ENCODE measurements around the gene VKORC1. TPM values are rescaled to one million over a fixed set of nuclear protein-coding genes. Genes with fewer than 3 reads are reported as not detected.

VKORC1 gene
- polyA plus RNA-seq, 1 donor: 51.8 TPM

DNA sequence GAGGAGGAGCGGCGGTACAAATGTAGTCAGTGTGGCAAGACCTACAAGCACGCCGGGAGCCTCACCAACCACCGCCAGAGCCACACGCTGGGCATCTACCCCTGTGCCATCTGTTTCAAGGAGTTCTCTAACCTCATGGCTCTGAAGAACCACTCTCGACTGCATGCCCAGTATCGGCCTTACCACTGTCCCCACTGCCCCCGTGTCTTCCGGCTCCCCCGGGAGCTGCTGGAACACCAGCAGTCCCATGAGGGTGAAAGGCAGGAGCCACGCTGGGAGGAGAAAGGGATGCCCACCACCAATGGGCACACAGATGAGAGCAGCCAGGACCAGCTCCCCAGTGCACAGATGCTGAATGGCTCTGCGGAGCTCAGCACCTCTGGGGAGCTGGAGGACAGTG, 17.6 kb downstream of the VKORC1 start:
- H3K4me1 ChIP-seq (ENCODE audit: control insufficient read depth, insufficient read depth, low read length): peaks cover 9% of the 10 kb centered on the region
- peaks cover 58% of the 10 kb centered on the region for H3K36me3 ChIP-seq (ENCODE audit: control insufficient read depth, insufficient read depth, low read length)
- no CpG with 5 or more reads among the region's 13 CpGs for WGBS (ENCODE audit: insufficient coverage, low lambda C conversion rate)
- no peaks in the 10 kb centered on the region for H3K27me3 ChIP-seq (ENCODE audit: control insufficient read depth, insufficient read depth, low read length)
- peaks cover 17% of the 10 kb centered on the region for H3K9me3 ChIP-seq (ENCODE audit: control insufficient read depth, low read depth, low read length)
- H3K4me3 ChIP-seq (ENCODE audit: low read length): no peak overlapping the region
- H3K27ac ChIP-seq (ENCODE audit: low read length): no peak overlapping the region
- DNase-seq: no peak

DNA sequence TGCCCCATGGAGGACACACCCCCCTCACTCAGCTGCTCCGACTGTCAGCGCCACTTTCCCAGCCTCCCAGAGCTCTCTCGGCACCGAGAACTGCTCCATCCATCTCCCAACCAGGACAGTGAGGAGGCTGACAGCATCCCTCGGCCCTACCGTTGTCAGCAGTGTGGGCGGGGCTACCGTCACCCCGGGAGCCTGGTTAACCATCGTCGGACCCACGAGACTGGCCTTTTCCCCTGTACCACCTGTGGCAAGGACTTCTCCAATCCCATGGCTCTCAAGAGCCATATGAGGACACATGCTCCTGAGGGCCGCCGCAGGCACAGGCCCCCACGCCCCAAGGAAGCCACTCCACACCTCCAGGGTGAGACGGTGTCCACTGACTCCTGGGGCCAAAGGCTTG, 18.3 kb downstream of the VKORC1 start:
- DNase-seq: no peak
- H3K27ac ChIP-seq (ENCODE audit: low read length): no peak overlapping the region
- no peaks in the 10 kb centered on the region for H3K27me3 ChIP-seq (ENCODE audit: control insufficient read depth, insufficient read depth, low read length)
- H3K4me1 ChIP-seq (ENCODE audit: control insufficient read depth, insufficient read depth, low read length): peaks cover 11% of the 10 kb centered on the region
- H3K9me3 ChIP-seq (ENCODE audit: control insufficient read depth, low read depth, low read length): peaks cover 17% of the 10 kb centered on the region
- WGBS (ENCODE audit: insufficient coverage, low lambda C conversion rate): no CpG with 5 or more reads among the region's 16 CpGs
- H3K36me3 ChIP-seq (ENCODE audit: control insufficient read depth, insufficient read depth, low read length): peaks cover 52% of the 10 kb centered on the region
- H3K4me3 ChIP-seq (ENCODE audit: low read length): no peak overlapping the region

DNA sequence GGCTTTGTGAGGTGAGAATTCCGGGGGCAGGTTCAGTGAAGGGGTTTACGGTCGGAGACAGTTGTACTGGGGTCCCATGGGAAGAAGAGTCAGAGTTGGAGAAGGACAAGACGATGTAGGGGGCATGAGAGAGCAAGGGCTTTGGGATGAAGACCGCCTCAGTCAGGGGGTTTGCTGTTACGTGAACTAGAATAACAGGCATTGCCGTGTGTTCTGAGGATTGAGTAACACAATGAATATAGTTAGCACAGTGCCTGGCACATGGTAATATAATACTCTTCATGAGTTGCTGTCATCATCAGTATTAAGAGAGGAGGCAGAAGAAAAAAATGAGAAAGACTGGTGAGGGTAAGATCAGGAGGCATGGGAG, 19.8 kb downstream of the VKORC1 start:
- H3K9me3 ChIP-seq (ENCODE audit: control insufficient read depth, low read depth, low read length): peaks cover 11% of the 10 kb centered on the region
- DNase-seq: no peak
- H3K4me1 ChIP-seq (ENCODE audit: control insufficient read depth, insufficient read depth, low read length): peaks cover 11% of the 10 kb centered on the region
- no peaks in the 10 kb centered on the region for H3K27me3 ChIP-seq (ENCODE audit: control insufficient read depth, insufficient read depth, low read length)
- peaks cover 37% of the 10 kb centered on the region for H3K36me3 ChIP-seq (ENCODE audit: control insufficient read depth, insufficient read depth, low read length)
- H3K27ac ChIP-seq (ENCODE audit: low read length): peak overlapping the region; percentile 68
- H3K4me3 ChIP-seq (ENCODE audit: low read length): peak overlapping the region; percentile 88
- 0% methylated on average over 3 of the region's 7 CpGs for WGBS (ENCODE audit: insufficient coverage, low lambda C conversion rate)

DNA sequence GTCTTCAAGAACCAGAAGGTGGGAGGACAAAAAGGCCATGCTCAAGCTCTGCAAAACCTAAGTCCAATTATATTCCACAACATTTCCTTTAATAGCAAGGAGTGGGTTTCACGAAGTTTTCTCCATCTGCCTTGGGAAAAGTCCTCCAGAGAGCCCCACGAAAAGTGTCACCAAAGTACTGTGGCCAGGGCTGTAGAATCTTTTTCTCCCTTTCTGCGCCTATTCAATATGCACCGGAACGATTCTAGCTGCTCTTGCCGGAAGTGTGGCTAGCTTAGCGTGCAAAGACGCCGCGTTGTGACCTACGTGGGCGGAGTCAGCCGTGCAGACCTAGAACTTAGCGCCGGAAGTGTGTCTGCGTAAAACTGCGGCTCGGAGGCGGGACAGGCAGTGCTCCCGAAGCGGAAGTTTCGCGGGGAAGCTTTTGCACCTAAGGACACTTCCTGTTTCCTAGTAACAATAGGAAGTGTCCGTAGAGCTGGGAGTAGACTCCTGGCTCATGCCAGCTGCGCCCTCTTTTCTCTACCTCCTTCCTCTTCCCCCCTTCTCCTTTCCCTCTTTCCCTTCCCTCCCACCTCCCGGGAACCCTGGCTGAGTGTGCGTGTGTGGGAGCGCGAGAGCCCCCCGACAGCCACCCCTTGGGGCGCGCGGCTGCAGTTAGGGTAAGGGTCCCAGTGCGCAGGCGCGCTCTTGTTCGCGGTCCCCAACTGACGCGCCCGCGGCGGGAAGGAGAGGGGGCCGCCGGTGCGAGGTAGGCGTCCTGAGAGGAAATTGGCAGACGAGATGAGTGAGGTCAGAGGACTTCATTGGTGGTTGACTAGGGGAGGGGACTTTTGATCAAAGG, 20.4 kb downstream of the VKORC1 start, which contains the start of the genes ZNF646 and ZNF668:
TSS of gene ZNF646 (plus strand) at position 453 of the 844 bp plus-strand sequence. CDS start 1,903 bp downstream, outside the sequence.
TSS of gene ZNF668 (minus strand) at position 271 of the 844 bp plus-strand sequence. CDS start 9,781 bp downstream, outside the sequence.
- Histone ChIP-seq H3K4me1 (ENCODE audit: control insufficient read depth, insufficient read depth, low read length) (peaks cover 11% of the 10 kb centered on the region), H3K27ac (ENCODE audit: low read length) (peak within 1 kb of the TSS; percentile 68), H3K36me3 (ENCODE audit: control insufficient read depth, insufficient read depth, low read length) (peaks cover 30% of the 10 kb centered on the region), H3K9me3 (ENCODE audit: control insufficient read depth, low read depth, low read length) (peaks cover 10% of the 10 kb centered on the region), H3K4me3 (ENCODE audit: low read length) (peak within 1 kb of the TSS; percentile 88), H3K27me3 (ENCODE audit: control insufficient read depth, insufficient read depth, low read length) (no peaks in the 10 kb centered on the region)
- DNase-seq: peak; percentile 99
- 0% methylated on average over 1 of the region's 48 CpGs for WGBS (ENCODE audit: insufficient coverage, low lambda C conversion rate)

DNA sequence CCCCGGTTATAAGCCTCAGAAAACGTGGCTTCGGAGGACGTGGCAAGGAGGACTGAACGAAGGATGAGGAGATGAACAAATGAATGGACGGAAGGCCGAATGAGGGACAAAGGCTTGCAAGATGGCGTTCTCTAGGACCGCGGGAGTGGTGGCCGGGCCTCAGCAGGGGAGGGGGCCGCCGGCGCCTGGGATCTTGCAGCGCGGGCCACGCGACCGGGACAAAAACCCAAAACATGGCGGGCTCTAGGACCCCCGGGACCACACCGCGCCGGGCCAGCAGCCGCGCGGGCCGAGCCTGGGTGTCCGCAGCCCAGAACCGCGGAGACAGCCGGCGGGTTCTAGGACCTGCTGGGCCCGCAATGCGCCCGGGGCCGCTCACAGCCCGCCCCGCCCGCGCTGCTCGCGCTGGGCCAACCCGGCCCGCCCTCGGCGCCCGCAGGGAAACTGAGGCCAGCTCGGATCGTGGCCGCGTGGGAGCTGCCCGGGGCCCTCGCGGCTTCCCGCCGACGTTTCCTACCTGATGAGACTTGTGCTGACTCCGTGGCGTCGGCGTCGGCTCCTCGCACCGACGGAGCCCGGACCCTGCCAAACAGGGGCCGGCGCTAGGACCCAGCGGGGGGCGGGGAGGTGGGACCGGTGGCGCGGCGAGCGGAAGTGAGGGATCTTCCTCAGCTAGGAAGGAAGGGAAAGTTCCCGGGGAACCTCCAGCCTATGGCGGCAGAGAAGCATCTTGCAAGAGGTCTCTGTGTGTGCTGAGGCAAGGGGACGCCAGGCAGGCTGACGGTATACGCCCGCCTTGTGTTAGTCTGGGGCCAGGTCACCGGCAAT, 21.2 kb downstream of the VKORC1 start:
- H3K4me3 ChIP-seq (ENCODE audit: low read length): peak overlapping the region; percentile 88
- H3K27ac ChIP-seq (ENCODE audit: low read length): peak overlapping the region; percentile 68
- WGBS (ENCODE audit: insufficient coverage, low lambda C conversion rate): no CpG with 5 or more reads among the region's 83 CpGs
- H3K27me3 ChIP-seq (ENCODE audit: control insufficient read depth, insufficient read depth, low read length): no peaks in the 10 kb centered on the region
- DNase-seq: peak; percentile 86 to 97
- H3K4me1 ChIP-seq (ENCODE audit: control insufficient read depth, insufficient read depth, low read length): peaks cover 11% of the 10 kb centered on the region
- peaks cover 10% of the 10 kb centered on the region for H3K9me3 ChIP-seq (ENCODE audit: control insufficient read depth, low read depth, low read length)
- peaks cover 22% of the 10 kb centered on the region for H3K36me3 ChIP-seq (ENCODE audit: control insufficient read depth, insufficient read depth, low read length)

DNA sequence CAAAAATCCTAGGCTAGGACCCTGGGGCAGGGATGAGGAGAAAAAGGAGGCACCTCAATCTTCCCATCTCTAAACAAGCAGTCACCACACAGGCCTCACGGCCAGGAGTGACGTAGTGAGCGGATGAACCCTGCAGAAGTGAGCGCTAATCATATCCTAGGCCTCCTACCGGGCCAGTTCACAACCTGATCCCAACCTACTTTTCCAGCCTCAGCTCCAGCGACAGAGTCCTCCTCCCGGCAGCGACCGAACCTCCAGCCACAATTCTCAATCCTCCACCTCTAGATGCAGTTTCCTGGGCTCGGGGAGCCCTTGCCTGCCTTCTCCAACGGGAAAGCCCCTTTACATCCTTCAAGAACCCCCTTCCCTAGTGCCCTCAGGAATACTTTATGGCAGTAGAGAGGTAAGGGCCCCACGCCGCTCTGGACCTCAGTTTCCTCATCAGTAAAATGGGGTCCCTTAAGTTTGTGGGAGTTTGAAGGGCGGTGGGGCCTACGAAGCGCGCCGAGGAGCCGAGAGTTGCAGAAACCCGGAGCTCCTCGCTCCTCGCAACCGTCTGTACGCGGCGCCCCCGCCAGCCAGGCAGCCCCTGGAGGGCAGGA, 22.0 kb downstream of the VKORC1 start:
- peak overlapping the region; percentile 68 for H3K27ac ChIP-seq (ENCODE audit: low read length)
- no peaks in the 10 kb centered on the region for H3K27me3 ChIP-seq (ENCODE audit: control insufficient read depth, insufficient read depth, low read length)
- WGBS (ENCODE audit: insufficient coverage, low lambda C conversion rate): no CpG with 5 or more reads among the region's 27 CpGs
- peak overlapping the region; percentile 88 for H3K4me3 ChIP-seq (ENCODE audit: low read length)
- DNase-seq: peak in 1 of 2 donors; percentile 30
- peaks cover 4% of the 10 kb centered on the region for H3K9me3 ChIP-seq (ENCODE audit: control insufficient read depth, low read depth, low read length)
- peaks cover 15% of the 10 kb centered on the region for H3K36me3 ChIP-seq (ENCODE audit: control insufficient read depth, insufficient read depth, low read length)
- peaks cover 11% of the 10 kb centered on the region for H3K4me1 ChIP-seq (ENCODE audit: control insufficient read depth, insufficient read depth, low read length)

DNA sequence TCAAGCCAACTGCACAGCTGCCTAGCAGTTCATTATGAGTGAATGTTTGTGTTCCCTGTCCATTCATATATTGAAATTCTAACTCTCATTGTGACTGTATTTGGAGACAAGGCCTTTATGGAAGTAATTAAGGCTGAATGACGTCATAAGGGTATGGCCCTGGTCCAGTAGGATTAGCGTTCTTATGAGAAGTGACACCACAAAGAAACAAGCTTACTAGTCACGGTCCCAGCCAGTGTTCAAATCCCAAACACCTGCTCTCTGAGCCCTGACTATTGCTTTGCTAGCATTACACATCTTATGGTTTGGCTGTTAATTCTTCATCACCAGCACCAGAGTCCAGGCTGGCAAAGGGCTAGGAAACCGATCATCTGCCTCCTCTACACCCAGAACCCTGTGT, 22.7 kb downstream of the VKORC1 start:
- Histone ChIP-seq H3K27ac (ENCODE audit: low read length) (no peak overlapping the region), H3K4me3 (ENCODE audit: low read length) (no peak overlapping the region), H3K4me1 (ENCODE audit: control insufficient read depth, insufficient read depth, low read length) (peaks cover 11% of the 10 kb centered on the region), H3K9me3 (ENCODE audit: control insufficient read depth, low read depth, low read length) (peaks cover 2% of the 10 kb centered on the region), H3K27me3 (ENCODE audit: control insufficient read depth, insufficient read depth, low read length) (no peaks in the 10 kb centered on the region), H3K36me3 (ENCODE audit: control insufficient read depth, insufficient read depth, low read length) (peaks cover 7% of the 10 kb centered on the region)
- WGBS (ENCODE audit: insufficient coverage, low lambda C conversion rate): no CpG with 5 or more reads among the region's 4 CpGs
- DNase-seq: peak in 1 of 2 donors; percentile 19

DNA sequence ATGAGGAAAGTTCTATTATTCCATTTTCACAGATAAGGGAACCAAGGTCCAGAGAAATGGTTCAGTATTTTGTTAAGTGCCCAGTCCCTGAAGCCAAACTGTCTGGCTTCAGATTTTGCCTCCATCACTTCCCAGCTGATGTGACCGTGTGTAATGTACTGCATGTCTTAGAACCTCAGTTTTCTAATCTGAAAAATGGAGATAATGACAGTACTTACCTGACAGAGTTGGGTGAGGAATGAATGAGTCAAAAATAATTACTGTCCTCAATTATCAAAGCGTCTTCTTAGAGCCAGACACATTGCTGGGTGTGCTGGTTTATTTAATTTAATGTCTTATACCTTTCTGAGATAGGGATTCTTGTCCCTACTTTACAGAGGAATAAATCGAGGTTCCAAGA, 27.3 kb downstream of the VKORC1 start:
- Histone ChIP-seq H3K27me3 (ENCODE audit: control insufficient read depth, insufficient read depth, low read length) (no peaks in the 10 kb centered on the region), H3K4me3 (ENCODE audit: low read length) (no peak overlapping the region), H3K9me3 (ENCODE audit: control insufficient read depth, low read depth, low read length) (peaks cover 4% of the 10 kb centered on the region), H3K36me3 (ENCODE audit: control insufficient read depth, insufficient read depth, low read length) (peaks cover 6% of the 10 kb centered on the region), H3K4me1 (ENCODE audit: control insufficient read depth, insufficient read depth, low read length) (peaks cover 5% of the 10 kb centered on the region), H3K27ac (ENCODE audit: low read length) (no peak overlapping the region)
- WGBS (ENCODE audit: insufficient coverage, low lambda C conversion rate): 100% methylated on average over 1 of the region's 3 CpGs
- no peak for DNase-seq

DNA sequence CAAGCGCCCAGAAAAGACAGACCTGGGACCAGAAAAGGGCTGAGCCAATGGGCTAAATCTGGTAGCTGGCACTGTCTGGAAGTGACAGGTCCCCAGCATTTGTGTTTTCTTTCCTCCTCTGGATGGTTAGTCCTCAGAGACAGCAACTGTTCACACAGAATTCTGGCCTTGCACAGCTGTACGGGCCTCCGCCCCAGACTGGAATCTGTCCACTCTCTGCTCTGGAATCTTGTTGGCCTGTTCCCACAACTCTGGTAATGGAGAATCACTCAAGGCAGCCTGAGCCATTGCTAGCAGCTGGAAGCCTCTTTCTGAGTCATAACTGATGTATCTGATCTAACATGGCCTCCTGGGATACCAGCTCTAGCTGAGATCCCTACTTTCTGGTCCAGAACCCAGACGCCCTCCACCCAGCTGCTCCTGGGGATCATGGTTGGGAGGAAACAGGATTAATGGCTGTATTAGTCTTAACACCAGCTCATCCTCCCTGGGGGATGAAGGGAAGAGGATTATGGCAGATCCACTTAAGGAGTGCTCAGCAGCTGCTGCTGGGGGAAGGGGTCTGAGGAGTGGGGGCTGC, 29.6 kb downstream of the VKORC1 start:
- no CpG with 5 or more reads among the region's 4 CpGs for WGBS (ENCODE audit: insufficient coverage, low lambda C conversion rate)
- Histone ChIP-seq H3K27ac (ENCODE audit: low read length) (peak overlapping the region; percentile 33), H3K9me3 (ENCODE audit: control insufficient read depth, low read depth, low read length) (peaks cover 7% of the 10 kb centered on the region), H3K4me3 (ENCODE audit: low read length) (no peak overlapping the region), H3K4me1 (ENCODE audit: control insufficient read depth, insufficient read depth, low read length) (no peaks in the 10 kb centered on the region), H3K36me3 (ENCODE audit: control insufficient read depth, insufficient read depth, low read length) (peaks cover 23% of the 10 kb centered on the region), H3K27me3 (ENCODE audit: control insufficient read depth, insufficient read depth, low read length) (no peaks in the 10 kb centered on the region)
- DNase-seq: no peak

All from large intestine (tissue), 3 donors.